T-helper 17 cell (primary cell): Measurements from ENCODE around the gene MYT1. TPM values are rescaled to one million over a fixed set of nuclear protein-coding genes. Genes with fewer than 3 reads are reported as not detected.
"Not testable (repeated sequence)": the region's sequence is repeated elsewhere in the genome, so short reads cannot be mapped to it uniquely, and the experiment has no call there.

Experiments used
- ATAC-seq: fragments of 150-1000 bp; cut with Tn5 transposase; 2 replicates; pipeline ENCODE4 v1.10.0; 2021; ENCODE audit warnings: mild to moderate bottlenecking, moderate library complexity
- DNase-seq, 3 donors: peaks; one replicate each; pipeline versions ENCODE4 v3.0.0 to v3.0.0-alpha.2; 2020 to 2021
- H3K9me3 ChIP-seq: one replicate; pipeline ENCODE4 v1.7.0; 2013; ENCODE audit warnings: low read length, mild to moderate bottlenecking; ENCODE audit not compliant: control insufficient read depth, poor library complexity, severe bottlenecking
- H3K27ac Mint-ChIP-seq: one replicate; pipeline ENCODE4 v1.8.0; 2022; ENCODE audit warnings: mild to moderate bottlenecking, moderate library complexity, mixed read lengths
- H3K27me3 Mint-ChIP-seq: one replicate; pipeline ENCODE4 v1.8.0; 2022; ENCODE audit warnings: mixed read lengths
- H3K36me3 Mint-ChIP-seq: one replicate; pipeline ENCODE4 v1.8.0; 2022; ENCODE audit warnings: low read depth, mixed read lengths
- H3K4me1 Mint-ChIP-seq: one replicate; pipeline ENCODE4 v1.8.0; 2022; ENCODE audit warnings: mild to moderate bottlenecking, mixed read lengths
- H3K4me3 Mint-ChIP-seq: one replicate; pipeline ENCODE4 v1.8.0; 2022; ENCODE audit warnings: mild to moderate bottlenecking, moderate library complexity, mixed read lengths
- total RNA-seq, 4 donors: library from RNA in 2 of 4; stranded (reverse) in 2 of 4; gene quantifications; one replicate each; pipeline ENCODE4 v1.2.3 and lab custom pipeline; 2022 to 2026

The MYT1 gene
- total RNA-seq, 2 donors from 2014 or later = not detected

DNA sequence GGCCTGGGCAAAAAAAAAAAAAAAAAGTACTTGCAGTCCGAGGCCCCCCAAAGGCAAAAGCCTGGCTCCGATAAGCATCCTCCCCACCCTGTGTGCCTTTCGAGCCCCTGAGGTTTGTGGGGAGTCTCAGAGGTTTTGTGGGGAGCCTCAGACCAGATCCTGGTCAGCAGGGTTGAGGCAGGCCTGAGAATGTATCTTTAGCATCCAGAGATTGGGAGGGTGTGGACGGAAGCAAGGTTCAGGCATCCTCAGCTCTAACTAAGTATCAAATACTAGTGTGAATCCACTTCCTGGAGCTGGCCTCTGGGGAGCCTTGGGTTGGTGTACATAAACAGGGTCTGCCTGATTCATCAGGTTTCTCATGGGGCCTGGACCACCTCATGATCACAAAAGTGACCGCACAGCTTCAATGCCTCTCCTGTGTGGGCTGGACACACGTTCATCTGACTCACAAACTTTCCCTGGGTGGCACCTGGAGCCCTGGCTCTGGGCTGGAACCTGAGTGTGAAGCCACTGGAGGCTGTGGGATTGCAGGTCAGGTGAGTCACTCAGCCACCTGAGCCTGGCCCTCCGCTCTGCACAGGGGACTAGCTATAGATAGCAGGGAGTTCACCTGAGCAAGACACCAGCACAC lies 115.7 kb downstream of the MYT1 start:
- peaks cover 10% of the 10 kb centered on the region for H3K4me1 Mint-ChIP-seq
- H3K36me3 Mint-ChIP-seq = no peaks in the 10 kb centered on the region
- no peaks in the 10 kb centered on the region for H3K9me3 ChIP-seq
- ATAC-seq (no peak), DNase-seq (no peak)
- H3K27ac Mint-ChIP-seq = no peak overlapping the region
- no peak overlapping the region for H3K4me3 Mint-ChIP-seq
- H3K27me3 Mint-ChIP-seq = no peaks in the 10 kb centered on the region

- peaks cover 10% of the 10 kb centered on the region for H3K4me1 Mint-ChIP-seq
- no peaks in the 10 kb centered on the region for H3K36me3 Mint-ChIP-seq
- no peaks in the 10 kb centered on the region for H3K9me3 ChIP-seq
- DNase-seq (no peak), ATAC-seq (no peak)
- no peaks in the 10 kb centered on the region for H3K27me3 Mint-ChIP-seq
- H3K27ac Mint-ChIP-seq = no peak overlapping the region
- no peak overlapping the region for H3K4me3 Mint-ChIP-seq
These were observed 116.2 kb downstream of the MYT1 start for GRCh38 chr20:64280460-64280843.

GRCh38 chr20:64283646-64284045 lies 119.4 kb downstream of the MYT1 start:
- ATAC-seq (no peak), DNase-seq (no peak)
- H3K4me1 Mint-ChIP-seq = peaks cover 10% of the 10 kb centered on the region
- no peak overlapping the region for H3K27ac Mint-ChIP-seq
- no peaks in the 10 kb centered on the region for H3K9me3 ChIP-seq
- no peaks in the 10 kb centered on the region for H3K27me3 Mint-ChIP-seq
- no peak overlapping the region for H3K4me3 Mint-ChIP-seq
- no peaks in the 10 kb centered on the region for H3K36me3 Mint-ChIP-seq

DNA sequence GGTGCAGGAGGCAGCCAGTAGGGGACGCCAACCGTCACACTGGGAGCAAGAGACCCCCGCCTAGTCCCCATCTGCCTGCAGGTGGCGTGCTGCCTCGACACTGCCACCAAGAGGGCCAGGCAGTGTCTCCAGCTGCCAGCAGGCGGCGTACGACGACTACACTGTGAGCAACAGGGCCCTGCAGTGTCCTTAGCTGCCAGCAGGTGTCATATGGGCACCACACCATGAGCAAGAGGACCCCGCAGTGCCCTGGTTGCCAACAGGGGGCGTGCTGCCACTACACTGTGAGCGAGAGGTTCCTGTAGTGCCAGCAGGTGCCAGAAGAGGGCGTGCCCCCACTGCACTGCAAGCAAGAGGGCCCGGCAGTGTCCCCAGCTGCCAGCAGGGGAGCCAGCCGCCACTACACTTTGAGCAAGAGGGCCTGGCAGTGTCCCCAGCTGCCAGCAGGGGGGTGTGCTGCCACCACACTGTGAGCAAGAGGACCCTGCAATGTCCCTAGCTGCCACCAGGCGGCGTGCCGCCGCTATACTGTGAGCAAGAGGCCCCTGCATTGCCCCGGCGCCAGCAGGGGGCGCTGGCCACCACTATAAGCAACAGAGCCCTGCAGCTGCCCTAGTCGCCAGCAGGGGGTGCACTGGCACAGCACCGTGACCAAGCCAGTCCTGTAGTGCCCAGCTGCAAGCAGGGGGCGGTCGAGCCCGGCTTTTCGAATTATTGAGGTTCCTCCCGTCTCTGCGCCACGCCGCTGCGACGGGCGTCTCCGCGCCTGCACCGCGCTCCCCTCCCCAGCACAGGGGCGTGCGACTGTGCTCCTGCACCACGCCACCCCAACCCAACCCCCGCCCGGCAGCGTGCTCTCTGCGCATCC lies 121.6 kb downstream of the MYT1 start:
- not testable (repeated sequence) for H3K27me3 Mint-ChIP-seq, H3K36me3 Mint-ChIP-seq, H3K4me1 Mint-ChIP-seq, H3K9me3 ChIP-seq
- peak overlapping the region; percentile 56 for H3K27ac Mint-ChIP-seq
- peak; percentile 53 to 68 (median 63) for DNase-seq
- peak overlapping the region; percentile 28 for H3K4me3 Mint-ChIP-seq
- peak; percentile 91 for ATAC-seq

GRCh38 chr20:64286447-64287263 lies 122.4 kb downstream of the MYT1 start:
- peak overlapping the region; percentile 56 for H3K27ac Mint-ChIP-seq
- not testable (repeated sequence) for H3K4me3 Mint-ChIP-seq, DNase-seq, H3K9me3 ChIP-seq, H3K4me1 Mint-ChIP-seq, H3K27me3 Mint-ChIP-seq, H3K36me3 Mint-ChIP-seq, ATAC-seq

GRCh38 chr20:64287264-64287590 lies 123.0 kb downstream of the MYT1 start:
- not testable (repeated sequence) for H3K4me3 Mint-ChIP-seq, DNase-seq, H3K4me1 Mint-ChIP-seq, H3K27ac Mint-ChIP-seq, H3K27me3 Mint-ChIP-seq, H3K9me3 ChIP-seq, ATAC-seq, H3K36me3 Mint-ChIP-seq

Other genes with a start within 250 kb of the MYT1 start
- 10 to 100 TPM; 41.6 to 42.5 TPM for gene UCKL1, start 208.0 kb upstream of the MYT1 start, total RNA-seq
- gene ZNF512B, start 194.5 kb upstream of the MYT1 start, total RNA-seq = 10 to 100 TPM; 17.9 to 18.8 TPM
- 10 to 100 TPM; 17.2 to 20.2 TPM for gene SAMD10, start 184.8 kb upstream of the MYT1 start, total RNA-seq
- gene PRPF6, start 183.3 kb upstream of the MYT1 start, total RNA-seq = 10 to 100 TPM; 63.8 to 64.9 TPM
- gene C20orf204, start 128.3 kb upstream of the MYT1 start, total RNA-seq = 10 to 100 TPM in 1 of 2 donors, 1 to 10 TPM in 1; 7.8 to 10.4 TPM
- gene SOX18, start 114.8 kb upstream of the MYT1 start, total RNA-seq = not detected
- 10 to 100 TPM; 20.0 to 21.0 TPM for gene TCEA2, start 101.3 kb upstream of the MYT1 start, total RNA-seq
- gene RGS19, start 84.9 kb upstream of the MYT1 start, total RNA-seq = 10 to 100 TPM; 42.8 to 50.9 TPM
- gene OPRL1, start 84.4 kb upstream of the MYT1 start, total RNA-seq = 1 to 10 TPM; 1.4 to 2.7 TPM
- gene LKAAEAR1, start 80.1 kb upstream of the MYT1 start, total RNA-seq = not detected
- not detected for gene NPBWR2, start 56.9 kb upstream of the MYT1 start, total RNA-seq
- 10 to 100 TPM; 70.9 to 71.5 TPM for gene PCMTD2, start 91.3 kb downstream of the MYT1 start, total RNA-seq